ENCODE measurements around the gene LRFN4. TPM values are rescaled to one million over a fixed set of nuclear protein-coding genes. Genes with fewer than 3 reads are reported as not detected.

Gene LRFN4
- total RNA-seq, 2 donors from 2014 or later = 12.4 to 23.0 TPM

DNA sequence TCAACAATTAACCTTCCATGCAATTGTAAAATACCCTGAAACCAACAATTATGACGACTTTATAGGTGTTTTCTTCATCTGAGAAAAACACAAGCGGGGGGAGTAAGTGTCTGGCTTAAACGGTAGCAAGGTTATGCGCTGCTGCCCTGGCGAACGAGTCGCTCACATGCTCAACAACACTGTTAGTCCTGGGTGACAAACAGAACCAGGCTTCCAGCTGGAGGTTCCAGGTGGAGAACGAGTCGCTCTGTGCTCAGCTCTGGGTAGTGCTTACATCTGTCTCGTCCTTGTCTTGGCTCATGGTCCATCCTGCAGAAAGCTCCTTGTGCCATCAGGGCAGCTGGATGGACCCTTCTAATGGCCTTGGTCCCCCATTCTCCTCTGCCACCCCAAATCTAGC is 53.2 kb downstream of the LRFN4 start:
- H3K4me3 ChIP-seq = no peak overlapping the region
- TF ChIP-seq, protein P1, sequence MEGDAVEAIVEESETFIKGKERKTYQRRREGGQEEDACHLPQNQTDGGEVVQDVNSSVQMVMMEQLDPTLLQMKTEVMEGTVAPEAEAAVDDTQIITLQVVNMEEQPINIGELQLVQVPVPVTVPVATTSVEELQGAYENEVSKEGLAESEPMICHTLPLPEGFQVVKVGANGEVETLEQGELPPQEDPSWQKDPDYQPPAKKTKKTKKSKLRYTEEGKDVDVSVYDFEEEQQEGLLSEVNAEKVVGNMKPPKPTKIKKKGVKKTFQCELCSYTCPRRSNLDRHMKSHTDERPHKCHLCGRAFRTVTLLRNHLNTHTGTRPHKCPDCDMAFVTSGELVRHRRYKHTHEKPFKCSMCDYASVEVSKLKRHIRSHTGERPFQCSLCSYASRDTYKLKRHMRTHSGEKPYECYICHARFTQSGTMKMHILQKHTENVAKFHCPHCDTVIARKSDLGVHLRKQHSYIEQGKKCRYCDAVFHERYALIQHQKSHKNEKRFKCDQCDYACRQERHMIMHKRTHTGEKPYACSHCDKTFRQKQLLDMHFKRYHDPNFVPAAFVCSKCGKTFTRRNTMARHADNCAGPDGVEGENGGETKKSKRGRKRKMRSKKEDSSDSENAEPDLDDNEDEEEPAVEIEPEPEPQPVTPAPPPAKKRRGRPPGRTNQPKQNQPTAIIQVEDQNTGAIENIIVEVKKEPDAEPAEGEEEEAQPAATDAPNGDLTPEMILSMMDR (IDR thresholded peaks at IDR 0.05) = no peak
- no peaks in the 10 kb centered on the region for H3K27me3 ChIP-seq (replicated peaks; ENCODE audit: insufficient read depth)
- no peaks in the 10 kb centered on the region for H3K9me3 ChIP-seq
- no peak for ATAC-seq (ENCODE audit: insufficient number of reproducible peaks, low FRiP score, low read depth)
- no peak for DNase-seq (ENCODE audit: low spot score)
- no peak overlapping the region for H3K27ac ChIP-seq
- H3K4me1 ChIP-seq (ENCODE audit: control insufficient read depth in 1 of 2, low read depth in 2 of 2) = no peaks in the 10 kb centered on the region
- H3K36me3 ChIP-seq = no peaks in the 10 kb centered on the region

Other genes starting within 250 kb of the LRFN4 start
- gene RBM14, start 240.4 kb upstream of the LRFN4 start, total RNA-seq = 10 to 100 TPM; 72.7 to 99.8 TPM
- 10 to 100 TPM; 61.2 to 84.0 TPM for gene RBM4, start 218.4 kb upstream of the LRFN4 start, total RNA-seq
- gene RBM4B, start 179.2 kb upstream of the LRFN4 start, total RNA-seq = 1 to 10 TPM; 8.9 to 9.2 TPM
- 1 to 10 TPM; 1.2 to 5.6 TPM for gene SPTBN2, start 127.8 kb upstream of the LRFN4 start, total RNA-seq
- gene RCE1, start 13.6 kb upstream of the LRFN4 start, total RNA-seq = 10 to 100 TPM; 11.9 to 17.5 TPM
- gene PC, start 101.3 kb downstream of the LRFN4 start, total RNA-seq = 10 to 100 TPM in 1 of 2 donors, 1 to 10 TPM in 1; 8.0 to 12.7 TPM
- not detected for gene C11orf86, start 118.2 kb downstream of the LRFN4 start, total RNA-seq
- 10 to 100 TPM in 1 of 2 donors, 1 to 10 TPM in 1; 3.2 to 16.9 TPM for gene SYT12, start 166.1 kb downstream of the LRFN4 start, total RNA-seq
- 10 to 100 TPM; 31.9 to 51.3 TPM for gene RHOD, start 199.8 kb downstream of the LRFN4 start, total RNA-seq